Stimulated activated CD8-positive, alpha-beta memory T cell treated with anti-CD3 and anti-CD28 coated beads, Interleukin-7, amount 100 ng/mL, for 48 hours (primary cell): Measurements from ENCODE around the gene PRR5.

ENCODE experiments used
- DNase-seq, 2 donors: peaks; one replicate each; pipeline ENCODE4 v3.0.0-alpha.2; 2020; ENCODE audit warnings: low read depth in 1 of 2; ENCODE audit errors: extremely low read depth in 1 of 2

PRR5 gene

GRCh38 chr22:44782363-44782963 is 80.5 kb downstream of the PRR5 start:
- DNase-seq, result no peak

- DNase-seq, result no peak
These were observed 81.1 kb downstream of the PRR5 start for GRCh38 chr22:44783091-44783490.

GRCh38 chr22:44783581-44783980 is 81.6 kb downstream of the PRR5 start:
- DNase-seq, result no peak

GRCh38 chr22:44786136-44786535 is 84.1 kb downstream of the PRR5 start:
- DNase-seq, result no peak

GRCh38 chr22:44786610-44787009 is 84.6 kb downstream of the PRR5 start:
- no peak for DNase-seq
